Activated B cell treated with CpG ODN at 0.5 μM for 24 hours (primary cell): ENCODE measurements around the gene VPS16. TPM values are rescaled to one million over a fixed set of nuclear protein-coding genes. Genes with fewer than 3 reads are reported as not detected.
A peak's percentile ranks its signal among the peaks of the same experiment; 100 is the strongest.

Experiments used
- ATAC-seq: fragments of 200-7000 bp; cut with Tn5 transposase; one replicate; pipeline ENCODE4 v1.10.0; 2021; ENCODE audit warnings: low read depth, mild to moderate bottlenecking, moderate library complexity
- CTCF ChIA-PET: fragments of 350-600 bp; sonication (Branson Sonifier 250); formaldehyde crosslinking; loops from one replicate; lab custom pipeline; 2021; ENCODE audit warnings: antibody characterized with exemption; lab: Charles Lee
- POLR2A ChIA-PET: fragments of 350-600 bp; sonication (Branson Sonifier 250); formaldehyde crosslinking; loops from one replicate; lab custom pipeline; 2021; ENCODE audit warnings: antibody characterized with exemption; lab: Charles Lee
- DNase-seq: peaks from one replicate; pipeline ENCODE4 v3.0.0; 2022
- H3K27ac Mint-ChIP-seq: one replicate; pipeline ENCODE4 v1.8.0; 2020; ENCODE audit warnings: mixed read lengths
- H3K27me3 Mint-ChIP-seq: one replicate; pipeline ENCODE4 v1.8.0; 2021; ENCODE audit warnings: mixed read lengths
- H3K36me3 Mint-ChIP-seq: one replicate; pipeline ENCODE4 v1.8.0; 2021; ENCODE audit warnings: low read depth, mixed read lengths
- H3K4me1 Mint-ChIP-seq: one replicate; pipeline ENCODE4 v1.8.0; 2021; ENCODE audit warnings: mixed read lengths
- H3K4me3 Mint-ChIP-seq: one replicate; pipeline ENCODE4 v1.8.0; 2020; ENCODE audit warnings: mild to moderate bottlenecking, mixed read lengths
- H3K9me3 Mint-ChIP-seq: one replicate; pipeline ENCODE4 v1.8.0; 2020; ENCODE audit warnings: mixed read lengths
- CTCF ChIP-seq: fragments of 200-600 bp; IDR thresholded peaks from one replicate; pipeline ENCODE4 v1.8.0; 2022; ENCODE audit warnings: antibody characterized with exemption, mild to moderate bottlenecking
- intact Hi-C: fragments of 100-400 bp; cut with micrococcal nuclease; formaldehyde crosslinking; loops from one replicate; pipeline ENCODE4 v1.15.1; 2024
- total RNA-seq: library from RNA; stranded (reverse); gene quantifications from 2 replicates; pipeline ENCODE4 v1.2.3, GENCODE V29; 2022

VPS16 gene
- total RNA-seq, 1 donor from 2014 or later = 54.7 TPM

DNA sequence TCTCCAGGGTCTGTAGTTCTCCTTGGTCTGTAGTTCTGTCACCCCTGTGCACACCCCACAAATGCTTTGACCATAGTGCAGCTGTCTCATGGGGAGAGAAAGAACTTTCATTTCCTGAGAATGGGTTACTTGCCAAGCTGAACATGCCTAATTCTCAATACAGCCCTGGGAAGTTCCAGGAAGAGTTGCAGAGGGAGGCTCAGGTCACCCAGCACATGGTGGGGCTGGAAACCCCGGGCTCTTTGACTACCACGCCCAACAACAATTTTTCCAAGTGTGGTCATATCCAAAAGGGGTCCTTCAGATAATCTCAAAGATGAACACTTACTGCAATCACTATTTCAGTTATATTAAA lies 30.5 kb downstream of the VPS16 start:
- peaks cover 29% of the 10 kb centered on the region for H3K4me1 Mint-ChIP-seq
- DNase-seq = no peak
- H3K9me3 Mint-ChIP-seq = no peaks in the 10 kb centered on the region
- no peak for ATAC-seq
- no peak overlapping the region for H3K4me3 Mint-ChIP-seq
- no peak overlapping the region for H3K27ac Mint-ChIP-seq
- intact Hi-C loops = loop anchor here (5.0 to 10.0 kb wide), 5 partner anchors 111 to 284 kb away; partner anchors contain the start of genes EBF4, FASTKD5, MRPS26 and UBOX5
- peaks cover 4% of the 10 kb centered on the region for H3K27me3 Mint-ChIP-seq
- H3K36me3 Mint-ChIP-seq = peaks cover 9% of the 10 kb centered on the region
- POLR2A ChIA-PET = no interaction called here
- no peak for TF ChIP-seq CTCF
- CTCF ChIA-PET = no interaction called here

DNA sequence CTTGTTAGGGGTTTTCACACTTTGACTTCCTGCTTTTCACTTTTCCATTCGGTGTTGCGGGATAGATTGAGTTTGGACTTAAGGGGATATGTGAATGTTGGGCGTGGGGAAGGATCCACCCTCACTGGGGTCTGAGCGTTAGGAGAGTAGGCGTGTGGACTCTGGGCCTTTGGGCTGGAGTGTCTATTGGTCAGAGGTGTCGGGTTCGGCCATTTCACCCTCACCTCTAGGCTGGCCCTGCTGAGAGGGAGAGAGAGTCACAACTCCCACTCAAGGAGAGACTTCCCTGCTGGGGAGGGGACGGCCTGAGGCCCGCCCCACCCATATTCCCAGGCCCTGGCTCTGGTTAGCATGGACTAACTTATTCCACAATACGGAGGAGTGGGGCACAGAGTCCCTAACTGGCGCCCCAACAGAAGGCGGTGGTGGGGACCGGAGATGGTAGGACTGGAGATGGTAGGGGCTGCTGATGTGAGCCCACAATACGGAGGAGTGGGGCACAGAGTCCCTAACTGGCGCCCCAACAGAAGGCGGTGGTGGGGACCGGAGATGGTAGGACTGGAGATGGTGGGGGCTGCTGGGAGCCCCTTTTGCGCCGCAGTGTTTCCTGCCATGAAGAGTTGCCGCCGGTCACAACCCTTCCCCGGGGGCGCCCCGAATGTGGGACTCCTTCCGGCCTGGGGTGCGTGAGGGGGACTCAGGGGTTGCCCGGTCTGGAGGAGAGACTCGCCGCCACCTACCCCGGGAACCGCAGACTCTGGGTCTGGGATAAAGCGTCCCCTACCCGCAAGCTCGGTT lies 31.3 kb downstream of the VPS16 start:
- DNase-seq = no peak
- CTCF ChIA-PET = no interaction called here
- Mint-ChIP-seq H3K36me3 (peaks cover 6% of the 10 kb centered on the region), H3K9me3 (no peaks in the 10 kb centered on the region), H3K27me3 (peaks cover 4% of the 10 kb centered on the region), H3K4me3 (peak overlapping the region; percentile 94), H3K27ac (no peak overlapping the region), H3K4me1 (peaks cover 36% of the 10 kb centered on the region)
- intact Hi-C loops = loop anchor here (2.0 to 10.0 kb wide), 6 partner anchors 110 to 283 kb away; partner anchors contain the start of genes EBF4, FASTKD5, MRPS26 and NOP56
- no peak for ATAC-seq
- POLR2A ChIA-PET = interaction anchor here (0.6 to 2.3 kb wide), 6 partner anchors 11 to 947 kb away, joined by 3 to 17 read pairs (median 4); partner anchors contain the start of genes CPXM1, IDH3B, PCED1A and VPS16
- TF ChIP-seq CTCF = no peak

- intact Hi-C loops = loop anchor here (1.0 to 10.0 kb wide), 10 partner anchors 32 to 402 kb away; partner anchors contain the start of genes EBF4, FASTKD5, LZTS3 and MRPS26
- TF ChIP-seq CTCF = no peak
These were observed 32.0 kb downstream of the VPS16 start for GRCh38 chr20:2872459-2873009.

DNA sequence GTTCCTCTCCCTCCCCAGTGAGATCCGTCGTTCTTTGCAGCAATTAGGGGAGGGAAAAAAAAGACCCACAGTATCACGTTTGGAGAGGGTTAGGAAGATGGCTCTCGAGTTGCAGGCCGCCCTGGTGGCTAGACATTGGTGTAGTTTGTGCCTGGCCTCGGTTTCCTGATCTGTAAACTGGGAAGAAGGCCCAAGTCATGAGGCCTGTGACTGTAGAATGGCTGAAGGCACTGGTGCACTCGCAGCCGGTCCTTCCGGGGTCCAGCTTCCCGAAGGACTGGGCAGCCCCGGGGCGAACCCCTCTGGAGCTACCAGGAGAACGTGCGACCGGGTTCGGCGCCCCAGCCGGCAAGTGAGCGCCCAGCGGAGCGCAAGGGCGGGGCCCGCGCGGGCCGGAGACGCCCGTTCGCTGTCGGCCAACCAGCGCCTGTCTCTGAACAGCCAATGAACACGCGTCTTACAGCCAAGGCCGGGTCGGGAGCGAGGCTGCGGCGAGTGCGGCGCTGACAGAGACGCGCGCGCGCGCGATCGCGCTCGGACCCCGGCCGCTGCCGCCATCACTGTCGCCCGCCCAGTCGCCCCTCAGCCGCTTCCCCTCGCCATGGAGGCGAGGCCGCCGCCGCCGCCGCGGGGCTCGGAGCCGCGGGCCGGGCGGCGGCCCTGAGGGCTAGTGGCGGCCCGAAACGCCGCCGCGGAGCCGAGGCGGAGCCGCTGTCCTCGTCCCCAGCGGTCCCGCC lies 32.6 kb downstream of the VPS16 start, which contains the start of gene PTPRA:
PTPRA (plus strand) TSS at position 472 of the 737 bp plus-strand sequence. CDS start 90,797 bp downstream, outside the sequence.
- no peak for TF ChIP-seq CTCF
- CTCF ChIA-PET = interaction anchor here (1.0 kb wide), 1 partner anchor 128 kb away, joined by 3 read pairs; no protein-coding TSS in a partner anchor
- Mint-ChIP-seq H3K4me3 (peak within 1 kb of the TSS; percentile 94), H3K27me3 (peaks cover 4% of the 10 kb centered on the region), H3K4me1 (peaks cover 38% of the 10 kb centered on the region), H3K9me3 (no peaks in the 10 kb centered on the region), H3K36me3 (peaks cover 8% of the 10 kb centered on the region), H3K27ac (peak within 1 kb of the TSS; percentile 80)
- POLR2A ChIA-PET = interaction anchor here (0.5 to 2.3 kb wide), 13 partner anchors 12 to 1022 kb away, joined by 3 to 17 read pairs (median 3); partner anchors contain the start of genes CPXM1, IDH3B, MRPS26 and NOP56
- ATAC-seq (peak; percentile 94), DNase-seq (peak; percentile 90)
- intact Hi-C loops = loop anchor here (1.0 to 10.0 kb wide), 10 partner anchors 33 to 403 kb away; partner anchors contain the start of genes EBF4, FASTKD5, LZTS3 and MRPS26

More at GRCh38 chr20:2872459-2873009, 32.0 kb downstream of the VPS16 start:
- POLR2A ChIA-PET = interaction anchor here (0.6 to 2.3 kb wide), 13 partner anchors 12 to 1022 kb away, joined by 3 to 17 read pairs (median 3); partner anchors contain the start of genes CPXM1, IDH3B, MRPS26 and NOP56
- CTCF ChIA-PET = interaction anchor here (1.0 kb wide), 1 partner anchor 129 kb away, joined by 3 read pairs; no protein-coding TSS in a partner anchor
- Mint-ChIP-seq H3K4me1 (peaks cover 38% of the 10 kb centered on the region), H3K36me3 (peaks cover 7% of the 10 kb centered on the region), H3K27me3 (peaks cover 4% of the 10 kb centered on the region), H3K27ac (peak overlapping the region; percentile 80), H3K4me3 (peak overlapping the region; percentile 94), H3K9me3 (no peaks in the 10 kb centered on the region)
- DNase-seq = peak; percentile 62
- ATAC-seq = peak; percentile 28
